Activated CD8-positive, alpha-beta memory T cell treated with anti-CD3 and anti-CD28 coated beads, Interleukin-2, amount 50 U/mL, for 48 hours (primary cell): ENCODE measurements around the gene SLC9B1.
"Not testable (repeated sequence)": the region's sequence is repeated elsewhere in the genome, so short reads cannot be mapped to it uniquely, and the experiment has no call there.

ENCODE experiments used
- DNase-seq: peaks from one replicate; pipeline ENCODE4 v3.0.0-alpha.2; 2020

Gene SLC9B1

DNA sequence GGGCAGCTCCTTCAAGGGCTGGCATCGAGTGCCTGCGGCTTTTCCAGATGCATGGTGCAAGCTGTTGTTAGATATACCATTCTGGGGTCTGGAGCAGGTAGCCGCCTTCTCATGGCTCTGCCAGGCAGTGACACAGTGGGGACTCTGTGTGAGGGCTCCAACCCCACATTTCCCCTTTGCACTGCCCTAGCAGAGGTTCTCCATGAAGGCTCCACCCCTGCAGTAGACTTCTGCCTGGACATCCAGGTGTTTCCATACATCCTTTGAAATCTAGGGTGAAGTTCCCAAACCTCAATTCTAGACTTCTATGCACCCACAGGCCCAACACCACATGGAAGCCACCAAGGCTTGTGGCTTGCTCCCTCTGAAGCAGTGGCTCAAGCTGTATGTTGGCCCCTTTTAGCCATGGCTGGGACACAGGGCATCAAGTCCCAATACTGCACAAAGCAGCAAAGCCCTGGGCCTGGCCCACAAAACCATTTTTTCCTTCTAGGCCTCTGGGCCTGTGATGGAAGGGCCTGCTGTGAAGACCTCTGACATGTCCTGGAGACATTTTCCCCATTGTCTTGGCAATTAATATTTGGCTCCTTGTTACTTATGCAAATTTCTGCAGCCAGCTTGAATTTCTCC lies 141.9 kb downstream of the SLC9B1 start:
- not testable (repeated sequence) for DNase-seq

DNA sequence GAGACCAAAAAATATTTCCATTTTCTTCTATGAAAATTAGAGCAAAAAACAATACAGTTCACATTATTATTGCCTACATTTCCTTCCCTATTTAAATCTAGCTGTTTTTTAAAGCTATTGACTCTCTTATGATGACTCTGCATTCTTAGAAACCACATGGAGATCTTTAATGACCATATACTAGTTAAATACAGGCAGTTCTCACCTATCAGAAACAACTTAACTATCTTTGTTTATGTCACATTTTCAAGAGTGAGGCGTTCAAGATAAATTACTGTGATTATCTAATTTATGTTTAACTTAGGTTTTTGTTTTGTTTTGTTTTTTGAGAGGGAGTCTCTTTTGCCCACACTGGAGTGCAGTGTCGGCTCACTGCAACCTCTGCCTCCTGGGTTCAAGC lies 147.7 kb downstream of the SLC9B1 start:
- no peak for DNase-seq

DNA sequence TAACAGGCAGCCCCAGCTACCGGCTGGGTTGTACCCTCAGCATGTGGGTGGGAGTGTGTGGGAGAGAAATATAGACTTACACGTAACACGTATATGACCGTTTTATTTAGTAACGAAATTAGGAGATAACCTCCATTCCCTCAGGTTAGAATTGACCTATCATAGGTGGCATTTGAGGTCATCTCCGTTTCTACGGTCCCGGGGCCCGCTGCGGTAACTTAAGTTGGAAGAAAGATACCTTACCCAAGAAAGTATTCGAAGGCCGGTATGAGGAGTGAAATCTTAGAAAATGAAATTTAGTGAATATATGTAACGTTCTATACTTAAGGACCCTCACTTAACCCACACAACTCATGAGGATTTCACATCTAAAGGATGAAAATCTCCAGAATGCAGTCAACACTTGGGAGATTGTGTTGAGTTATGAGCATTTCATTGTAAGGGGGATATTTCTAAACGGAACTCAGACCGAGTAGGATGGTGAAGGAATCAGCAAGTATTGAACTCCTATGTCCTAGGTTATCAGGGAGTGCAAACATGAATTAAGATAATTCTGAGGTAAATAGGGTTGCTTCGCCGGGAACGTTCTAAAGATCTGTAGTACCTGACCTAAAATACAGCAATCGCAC lies 149.8 kb downstream of the SLC9B1 start:
- no peak for DNase-seq

DNA sequence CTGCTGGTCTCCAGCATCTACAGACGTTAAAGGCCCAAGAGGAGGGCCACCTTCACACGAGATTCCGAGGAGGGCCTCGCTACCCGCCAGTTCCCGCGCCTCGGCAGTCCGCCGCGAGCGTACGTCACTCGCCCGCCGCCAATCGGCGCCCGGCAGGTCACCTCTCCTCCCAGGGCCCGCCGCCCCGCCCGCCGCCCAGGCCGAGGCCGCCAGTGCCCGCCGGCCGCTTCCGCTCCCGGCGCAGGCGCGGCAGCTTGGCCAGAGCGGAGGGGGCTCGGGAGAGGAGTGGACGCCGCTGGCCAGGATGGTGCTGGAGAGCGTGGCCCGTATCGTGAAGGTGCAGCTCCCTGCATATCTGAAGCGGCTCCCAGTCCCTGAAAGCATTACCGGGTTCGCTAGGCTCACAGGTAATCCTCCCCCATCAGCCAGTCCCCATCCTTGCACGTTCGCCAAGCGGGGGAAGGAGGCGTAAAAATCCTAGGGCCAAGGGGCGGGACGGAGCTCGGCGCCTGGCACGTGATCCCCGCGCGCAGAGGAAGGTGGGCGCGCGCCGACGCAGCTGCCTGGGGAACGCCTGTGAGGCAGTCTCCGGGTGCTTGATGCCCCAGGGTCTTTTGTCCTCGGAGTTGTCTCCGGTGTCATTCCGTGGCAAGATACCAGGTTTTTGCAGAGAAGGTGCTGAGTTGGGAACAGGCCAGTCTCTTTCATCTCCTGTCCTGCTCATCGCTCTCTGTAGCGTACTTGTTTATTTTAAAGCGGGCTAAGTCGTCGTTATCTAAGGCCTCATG lies 150.5 kb downstream of the SLC9B1 start, which contains the start of gene CISD2:
Gene CISD2 (plus strand): TSS at position 212 of the 788 bp plus-strand sequence. CDS start 93 bp downstream, at position 305.
- DNase-seq, result peak; percentile 94

DNA sequence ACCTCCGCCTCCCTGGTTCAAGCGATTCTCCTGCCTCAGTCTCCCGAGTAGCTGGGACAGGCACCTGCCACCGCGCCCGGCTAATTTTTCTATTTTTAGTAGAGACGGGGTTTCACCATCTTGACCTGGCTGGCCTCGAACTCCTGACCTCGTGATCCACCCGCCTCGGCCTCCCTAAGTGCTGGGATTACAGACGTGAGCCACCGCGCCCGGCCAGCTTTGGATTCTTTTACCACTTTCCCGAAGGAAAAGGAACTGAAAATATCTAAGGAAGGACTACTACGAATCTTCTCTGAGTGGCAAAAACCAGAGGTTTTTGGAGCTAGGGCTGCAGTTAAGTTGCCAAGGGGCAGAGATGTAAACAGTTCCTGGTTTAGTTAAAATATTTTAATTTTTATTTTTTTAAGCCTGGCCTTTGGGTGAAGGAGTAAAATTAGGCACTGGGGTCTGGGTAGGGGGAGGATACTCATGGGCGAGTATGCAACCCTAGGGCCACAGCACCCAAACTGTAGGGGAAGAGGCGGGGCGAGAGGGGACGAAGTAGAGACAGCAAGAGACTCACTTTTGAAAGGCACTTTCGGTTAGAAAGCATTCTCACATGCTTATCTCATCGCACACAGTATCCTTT lies 151.2 kb downstream of the SLC9B1 start:
- DNase-seq, result peak; percentile 74

DNA sequence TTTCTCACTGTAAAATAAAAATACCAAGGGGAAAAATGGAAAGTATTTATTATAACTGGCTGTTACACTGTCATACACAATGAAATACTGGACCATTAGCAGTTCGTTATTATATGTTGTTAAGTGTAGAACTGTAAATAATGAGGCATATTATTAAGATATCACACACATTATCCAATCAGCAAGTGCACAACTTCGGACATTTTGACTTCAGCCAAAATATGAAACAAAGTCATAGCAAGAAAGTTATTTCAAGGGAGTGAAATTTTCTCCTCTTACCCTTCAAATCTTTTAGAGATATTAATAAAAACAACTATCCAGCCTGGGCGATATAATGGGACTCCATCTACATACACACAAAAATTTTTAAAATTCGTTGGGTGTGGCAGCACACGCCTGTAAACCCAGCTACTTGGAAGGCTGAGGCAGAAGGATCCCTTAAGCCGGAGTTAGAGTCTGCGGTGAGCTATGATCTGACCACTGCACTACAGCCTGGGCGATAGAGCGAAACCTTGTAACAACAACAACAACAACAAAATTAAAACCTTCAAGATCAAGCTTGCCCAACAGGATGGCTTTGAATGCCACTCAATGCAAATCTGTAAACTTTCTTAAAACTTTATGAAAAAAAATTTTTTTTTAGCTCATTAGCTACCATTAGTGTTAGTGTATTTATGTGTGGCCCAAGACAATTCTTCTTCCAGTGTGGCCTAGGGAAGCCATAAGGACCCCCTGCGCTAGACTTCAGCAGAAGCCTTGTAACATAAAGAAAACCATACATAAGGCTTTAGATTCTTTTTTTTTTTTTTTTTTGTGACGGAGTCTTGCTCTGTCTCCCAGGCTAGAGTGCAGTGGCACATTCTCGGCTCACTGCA lies 152.0 kb downstream of the SLC9B1 start:
- DNase-seq, result no peak

DNA sequence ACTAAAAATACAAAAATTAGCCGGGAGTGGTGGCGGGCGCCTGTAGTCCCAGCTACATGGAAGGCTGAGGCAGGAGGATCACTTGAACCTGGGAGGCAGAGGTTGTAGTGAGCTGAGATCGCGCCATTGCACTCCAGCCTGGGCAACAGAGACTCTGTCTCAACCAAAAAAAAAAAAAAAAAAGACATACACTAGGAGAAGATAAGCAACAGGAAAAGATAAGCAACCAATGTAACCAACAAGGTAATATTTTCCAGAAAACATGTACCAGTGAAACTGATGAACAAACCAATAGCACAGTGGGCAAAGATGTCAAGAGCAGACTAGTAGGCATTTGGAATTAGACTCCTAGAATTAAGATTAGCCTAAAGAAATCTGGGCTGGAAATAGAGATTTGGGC lies 154.2 kb downstream of the SLC9B1 start:
- DNase-seq, result not testable (repeated sequence)

DNA sequence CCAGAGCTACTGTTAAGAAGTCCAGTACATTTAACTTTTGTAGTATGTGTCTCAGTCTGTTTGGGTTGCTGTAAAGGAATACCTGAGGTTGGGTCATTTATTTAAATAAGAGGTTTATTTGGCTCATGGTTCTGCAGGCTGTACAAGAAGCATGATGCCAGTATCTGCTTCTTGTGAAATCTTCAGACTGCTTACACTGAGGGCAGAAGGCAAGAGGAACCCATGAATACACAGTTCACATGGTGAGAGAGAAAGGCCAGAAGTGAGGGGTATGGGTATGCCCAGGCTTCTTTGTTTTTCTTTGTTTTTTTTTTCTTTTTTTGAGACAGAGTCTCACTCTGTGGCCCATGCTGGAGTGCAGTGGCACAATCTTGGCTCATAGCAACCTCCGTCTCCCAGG lies 156.8 kb downstream of the SLC9B1 start:
- no peak for DNase-seq

DNA sequence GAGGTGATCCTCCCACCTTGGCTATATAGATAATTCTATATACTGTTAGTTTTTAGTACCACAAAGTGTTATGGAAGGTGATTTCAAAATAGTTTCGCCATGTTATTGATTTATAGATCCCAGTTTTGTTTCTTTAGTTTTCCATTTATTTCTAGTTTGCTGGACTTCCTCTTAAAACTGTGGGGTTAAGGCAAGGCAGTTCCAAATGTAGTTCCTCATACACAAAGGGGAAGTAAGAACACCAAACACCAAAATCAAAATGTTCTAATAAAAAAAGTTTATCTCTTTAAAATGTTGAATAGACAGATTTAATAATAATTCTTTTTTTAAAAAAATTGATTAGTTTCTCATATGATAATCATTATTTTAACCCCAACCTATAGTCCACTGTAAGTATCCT lies 157.5 kb downstream of the SLC9B1 start:
- no peak for DNase-seq

DNA sequence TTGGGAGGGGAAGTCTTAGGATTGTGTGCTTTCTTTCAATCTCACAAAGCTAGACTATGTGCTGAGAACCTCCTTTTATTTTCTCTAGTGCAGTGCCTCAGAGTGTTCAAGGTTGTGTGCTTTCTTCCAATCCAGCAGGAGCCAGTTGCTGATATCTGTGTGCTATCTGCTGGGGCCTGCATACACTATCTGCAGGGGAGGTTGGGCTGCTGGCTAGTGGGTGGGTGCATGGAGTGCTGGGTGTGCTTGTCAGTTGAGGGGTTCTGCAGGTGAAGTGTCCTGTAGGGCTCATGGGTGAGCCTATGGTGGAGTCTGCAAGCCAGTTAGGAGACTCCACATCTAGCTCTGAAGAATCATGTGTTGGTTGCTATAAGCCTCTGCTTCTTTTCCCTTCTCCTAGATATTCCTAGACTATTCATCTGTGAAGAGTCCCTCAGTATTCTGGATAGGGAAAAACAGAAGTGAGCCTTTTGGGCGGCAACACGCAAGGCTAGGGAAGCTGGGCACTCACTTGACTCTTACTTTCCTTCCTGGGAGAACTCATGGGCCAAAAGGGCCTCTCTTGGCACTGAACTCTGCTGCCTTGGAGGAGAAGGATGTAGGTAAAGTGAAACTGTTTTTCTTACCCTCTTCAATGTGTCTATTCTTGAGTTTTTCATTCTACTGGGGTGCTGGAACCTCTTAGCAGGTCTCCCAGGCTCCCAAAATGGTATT lies 158.7 kb downstream of the SLC9B1 start:
- no peak for DNase-seq

DNA sequence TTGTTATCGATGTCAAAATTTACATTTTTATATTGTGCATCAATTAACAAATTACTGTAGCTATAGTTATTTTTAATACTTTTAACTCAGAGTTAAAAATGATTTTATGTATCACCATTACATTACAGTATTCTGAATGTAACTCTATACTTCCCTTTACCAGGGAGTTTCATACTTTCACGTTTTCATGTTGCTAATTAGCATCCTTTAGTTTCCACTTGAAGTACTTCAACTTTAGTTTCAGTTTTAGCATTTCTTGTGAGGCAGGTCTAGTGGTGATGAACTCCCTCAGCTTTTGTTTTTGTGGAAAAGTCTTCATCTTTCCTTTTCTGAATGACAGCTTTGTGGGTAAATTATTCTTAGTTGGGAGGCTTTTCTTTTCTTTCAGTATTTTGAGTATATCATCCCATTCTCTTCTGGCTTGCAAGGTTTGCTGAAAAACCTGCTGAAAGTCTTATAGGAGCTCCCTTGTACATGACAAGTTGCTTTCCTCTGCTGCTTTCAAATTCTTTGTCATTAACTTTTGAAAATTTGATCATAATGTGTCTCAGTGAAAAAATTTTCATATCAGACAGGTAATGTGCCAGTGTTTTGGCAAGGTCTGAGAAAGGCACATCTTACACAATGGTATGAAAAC lies 160.6 kb downstream of the SLC9B1 start:
- DNase-seq, result no peak
